ENCODE results near the gene TAS1R3.

Gene TAS1R3

DNA sequence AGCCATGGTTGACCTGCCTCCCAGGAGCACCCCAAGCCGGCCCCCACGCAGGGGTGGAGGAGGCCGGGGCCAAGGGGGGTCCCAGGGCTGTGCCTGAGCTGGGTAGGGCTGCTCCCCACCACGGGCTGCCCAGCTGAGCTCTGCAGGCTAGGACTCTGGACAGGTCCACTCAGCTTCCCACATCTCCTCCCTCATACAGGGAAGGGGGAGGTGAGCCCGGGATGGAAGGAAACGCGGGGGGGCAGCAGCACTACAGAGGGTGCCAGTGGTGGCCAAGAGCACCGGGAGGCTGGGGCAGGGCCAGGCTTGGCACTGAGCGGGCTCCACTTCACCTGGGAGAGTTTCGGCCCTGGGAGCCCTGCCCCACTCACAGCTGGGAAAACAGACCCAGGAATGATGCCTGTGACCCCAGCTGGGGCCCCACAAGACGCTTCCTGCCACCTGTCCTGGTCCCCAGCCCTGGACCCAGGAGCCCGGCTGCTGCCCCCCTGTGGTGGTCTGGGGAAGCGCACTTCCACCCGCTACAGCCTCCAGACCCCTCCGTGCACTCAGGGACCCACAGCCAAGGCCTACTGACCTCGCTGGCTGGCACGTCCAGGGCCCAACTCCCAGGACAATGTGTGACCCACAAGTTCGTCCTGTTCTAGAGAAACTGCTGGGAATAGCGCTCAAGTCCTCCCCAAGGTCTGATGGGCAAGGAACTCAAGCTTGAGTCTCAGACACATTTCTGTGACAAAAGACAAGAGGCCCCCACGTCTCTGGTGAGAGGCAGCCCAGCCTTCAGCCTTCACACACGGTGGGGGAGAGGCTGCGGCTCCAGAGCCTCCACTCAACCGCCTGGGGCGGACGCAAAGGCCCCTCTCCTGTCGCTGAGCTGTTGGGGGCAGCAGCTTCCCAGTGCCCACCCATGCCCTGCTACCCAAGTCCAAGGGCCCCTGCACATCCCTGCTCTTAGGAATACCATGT is 40.9 kb downstream of the TAS1R3 start:
- DNase-seq (ENCODE audit: low spot score): peak; percentile 75

DNA sequence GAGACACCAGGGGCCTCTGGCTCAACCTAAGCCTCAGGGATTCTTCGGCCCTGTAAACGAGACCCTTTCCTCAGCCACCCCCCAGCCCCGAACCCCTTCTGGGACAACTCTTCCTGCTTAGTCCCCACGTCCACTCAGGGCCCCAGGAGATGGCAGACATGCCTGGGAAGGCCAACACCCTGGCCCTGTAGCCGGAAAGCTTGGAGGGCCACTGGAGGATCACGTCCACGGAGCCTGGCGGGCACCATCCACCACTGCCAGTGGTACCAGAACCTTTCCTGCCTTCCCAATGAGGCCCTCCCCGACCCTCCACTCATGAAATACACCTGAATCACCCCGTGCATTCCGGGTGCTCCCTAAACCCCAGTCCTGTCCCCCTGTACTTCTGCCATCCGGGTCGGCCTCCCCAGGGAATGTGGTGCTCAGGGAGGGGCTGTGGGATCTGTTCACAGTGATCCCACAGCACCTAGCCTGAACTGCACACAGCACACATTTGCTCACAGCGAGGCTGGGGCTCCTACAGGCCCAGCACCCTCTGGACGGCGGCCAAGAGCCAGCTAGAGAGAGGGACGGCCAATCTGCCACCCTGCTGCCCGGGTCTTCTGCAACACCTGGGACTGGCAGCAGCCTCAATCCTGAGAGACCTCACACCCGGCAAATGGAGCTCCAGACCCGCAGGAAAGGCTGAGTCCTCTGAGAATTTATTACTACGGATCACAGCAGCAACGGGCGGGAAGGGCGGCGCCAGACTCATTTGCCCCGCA is 42.2 kb downstream of the TAS1R3 start:
- no peak for DNase-seq (ENCODE audit: low spot score)

DNA sequence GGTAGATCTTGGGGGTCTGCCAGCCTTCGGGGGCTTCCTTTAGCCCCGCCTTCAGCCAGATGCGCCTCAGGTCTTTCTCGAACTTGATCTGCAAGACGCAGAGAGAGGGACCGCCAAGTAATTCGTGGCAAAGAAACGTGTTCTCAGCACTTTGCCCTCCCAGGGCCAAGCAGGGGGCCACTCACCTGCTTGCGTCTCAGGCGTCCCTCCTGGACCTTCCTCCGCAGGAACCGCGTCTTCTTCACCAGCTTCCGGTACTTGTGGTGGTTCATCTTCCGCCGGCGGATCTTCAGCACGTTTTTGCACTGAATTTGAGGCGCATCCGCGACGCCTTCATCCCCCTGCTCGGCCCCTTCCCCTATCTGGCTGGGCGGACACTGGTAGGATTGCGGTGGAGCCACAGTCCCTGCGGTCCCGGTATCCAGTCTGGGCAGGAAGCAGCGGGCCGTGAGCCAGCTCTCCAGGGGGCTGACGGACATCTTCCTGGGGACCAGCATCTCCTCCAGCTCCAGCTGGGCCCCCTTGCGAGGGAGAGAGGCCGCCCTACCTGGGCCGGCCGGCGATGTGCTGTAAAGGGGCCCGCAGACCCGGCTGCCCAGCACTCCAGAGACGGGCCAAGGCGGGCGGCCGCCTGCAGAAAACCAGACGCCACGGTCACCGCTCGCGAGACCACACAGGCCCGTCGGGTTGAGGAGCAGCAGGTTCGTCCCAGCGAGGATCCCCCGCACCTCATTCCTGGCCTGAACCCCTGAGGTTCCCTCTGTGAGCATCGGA is 42.9 kb downstream of the TAS1R3 start:
- DNase-seq (ENCODE audit: low spot score): no peak

DNA sequence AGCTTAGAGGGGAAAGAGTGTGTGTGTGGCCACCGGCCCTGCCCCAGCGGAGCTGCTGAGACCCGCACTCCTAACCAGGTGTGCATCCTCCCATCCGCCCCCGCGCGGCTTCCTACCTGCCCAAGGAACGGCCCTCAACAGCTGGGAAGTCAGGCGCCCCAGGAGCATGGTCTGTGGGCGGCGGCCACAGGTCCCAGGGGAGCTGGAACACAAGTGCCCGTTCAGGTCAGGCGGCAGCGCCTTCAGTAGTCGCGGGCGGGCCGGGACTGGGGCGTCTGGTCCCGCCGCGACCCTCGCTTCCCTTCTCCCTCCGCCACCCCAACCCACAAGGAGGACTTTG is 43.5 kb downstream of the TAS1R3 start:
- DNase-seq (ENCODE audit: low spot score): no peak

DNA sequence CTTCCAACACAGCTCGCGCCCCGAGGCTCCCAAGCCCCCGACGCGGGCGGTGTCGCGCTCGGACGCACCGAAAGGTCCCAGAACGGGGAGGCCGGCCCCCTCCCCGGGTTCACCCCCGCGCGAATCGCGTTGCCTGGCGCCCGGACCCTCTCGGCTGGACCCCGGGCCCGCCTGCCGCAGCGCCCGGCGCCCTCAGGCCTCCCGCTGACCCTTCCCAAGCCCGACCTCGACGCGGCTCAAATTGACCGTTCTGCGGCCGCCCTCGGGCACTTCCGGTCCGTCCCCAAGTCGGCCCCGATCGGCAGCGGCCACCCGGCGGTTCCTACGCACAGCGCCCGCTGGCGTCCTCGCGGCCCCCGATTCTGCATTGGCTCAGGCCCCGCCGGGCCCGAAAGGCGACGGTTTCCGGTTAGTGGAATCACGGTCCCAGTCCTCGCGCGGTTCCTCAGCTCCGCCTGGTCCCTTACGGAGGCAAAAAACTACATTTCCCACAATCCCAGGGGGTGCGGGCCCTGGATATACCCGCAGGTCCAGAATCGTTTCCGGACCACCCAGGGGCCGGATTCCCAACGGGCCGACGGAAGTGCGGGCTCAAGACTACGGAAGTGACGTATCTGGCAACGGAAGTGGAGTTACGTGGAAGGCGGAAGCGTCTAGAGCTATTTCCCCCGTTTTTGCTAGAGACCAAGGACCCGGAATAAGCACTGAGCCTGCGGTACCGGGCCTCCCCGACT is 44.0 kb downstream of the TAS1R3 start, which contains the start of gene AURKAIP1:
TSS of gene AURKAIP1 (minus strand) at position 279 of the 734 bp plus-strand sequence. CDS start 451 bp downstream, outside the sequence.
- peak; percentile 99 for DNase-seq (ENCODE audit: low spot score)

DNA sequence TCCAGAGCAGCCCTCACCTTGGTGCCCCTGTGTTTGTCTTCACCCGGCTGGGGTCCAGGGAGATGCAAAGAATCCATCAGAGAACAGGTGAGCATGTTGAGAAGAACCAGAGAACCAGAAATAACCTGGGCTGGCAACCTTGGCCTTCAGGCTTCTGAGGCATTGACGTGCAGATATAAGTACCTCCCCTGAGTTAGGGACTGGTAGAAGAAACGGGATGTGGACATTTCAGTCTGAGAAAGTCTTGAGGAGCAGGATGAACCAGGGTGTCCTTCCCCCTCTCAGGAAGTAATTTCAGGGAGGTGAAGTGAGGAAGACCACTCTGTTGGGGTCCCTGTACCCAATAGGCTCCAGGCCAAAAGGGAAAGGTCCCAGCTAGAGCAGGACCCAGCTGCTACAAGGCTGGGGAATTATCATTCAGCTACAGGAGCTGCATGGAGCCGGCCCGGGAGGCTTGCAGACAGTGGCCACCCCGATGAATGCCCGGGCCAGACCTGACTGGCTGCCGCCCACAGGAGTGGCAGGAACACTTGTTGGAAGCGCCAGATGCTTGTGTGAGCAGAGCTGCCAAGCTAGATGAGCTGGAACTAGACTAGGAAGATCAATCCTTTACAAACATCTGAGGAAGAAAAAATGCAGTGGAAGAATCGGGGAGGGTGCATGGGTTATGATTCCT is 45.6 kb downstream of the TAS1R3 start:
- no peak for DNase-seq (ENCODE audit: low spot score)

DNA sequence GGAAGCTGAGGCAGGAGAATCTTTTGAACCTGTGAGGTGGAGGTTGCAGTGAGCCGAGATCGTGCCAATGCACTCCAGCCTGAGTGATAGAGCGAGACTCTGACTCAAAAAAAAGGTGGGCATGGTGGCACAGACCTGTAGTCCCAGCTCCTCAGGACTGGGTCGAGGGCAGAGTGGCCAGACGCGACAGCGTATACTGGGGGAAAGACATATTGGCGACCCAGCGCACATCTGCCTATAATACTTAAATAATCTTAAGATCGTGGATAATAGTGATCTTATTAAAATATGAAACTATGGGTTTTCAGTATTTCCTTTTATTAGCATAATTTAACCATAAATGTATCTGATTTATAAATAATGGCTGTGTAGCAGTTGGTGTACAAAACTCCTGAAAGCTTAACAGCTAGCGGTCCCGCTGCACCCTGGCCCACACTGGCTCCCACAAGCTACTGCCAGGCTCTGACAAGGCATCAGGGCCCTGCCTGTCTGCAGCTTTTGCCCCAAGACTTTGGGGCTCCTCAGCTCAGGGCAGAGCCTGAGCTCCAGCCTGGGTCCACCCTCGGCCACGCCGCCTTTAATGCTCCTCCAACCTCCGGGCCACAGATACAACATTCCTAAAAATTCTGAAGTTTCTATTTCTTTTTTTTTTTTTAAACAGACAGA is 46.6 kb downstream of the TAS1R3 start:
- no peak for DNase-seq (ENCODE audit: low spot score)

DNA sequence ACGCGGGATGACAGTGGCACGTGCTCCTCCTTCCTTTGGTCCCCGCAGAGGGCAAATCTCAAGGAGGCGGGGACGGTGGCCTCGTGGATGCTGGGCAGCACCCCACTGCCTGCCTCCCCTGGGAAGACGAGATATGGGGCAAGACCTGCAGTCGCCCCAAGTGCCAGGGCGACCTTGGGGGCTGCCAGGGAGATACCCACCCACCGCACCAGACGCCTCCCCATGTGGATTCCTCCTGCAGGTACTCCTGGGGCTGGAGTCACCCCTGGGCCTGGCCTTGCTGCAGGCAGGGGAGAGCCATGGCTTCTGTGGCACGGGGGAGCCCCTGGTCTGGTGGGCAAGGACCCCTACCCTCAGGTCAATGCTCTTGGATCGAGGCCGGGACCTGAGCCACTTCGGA is 49.8 kb downstream of the TAS1R3 start:
- DNase-seq (ENCODE audit: low spot score): no peak

DNA sequence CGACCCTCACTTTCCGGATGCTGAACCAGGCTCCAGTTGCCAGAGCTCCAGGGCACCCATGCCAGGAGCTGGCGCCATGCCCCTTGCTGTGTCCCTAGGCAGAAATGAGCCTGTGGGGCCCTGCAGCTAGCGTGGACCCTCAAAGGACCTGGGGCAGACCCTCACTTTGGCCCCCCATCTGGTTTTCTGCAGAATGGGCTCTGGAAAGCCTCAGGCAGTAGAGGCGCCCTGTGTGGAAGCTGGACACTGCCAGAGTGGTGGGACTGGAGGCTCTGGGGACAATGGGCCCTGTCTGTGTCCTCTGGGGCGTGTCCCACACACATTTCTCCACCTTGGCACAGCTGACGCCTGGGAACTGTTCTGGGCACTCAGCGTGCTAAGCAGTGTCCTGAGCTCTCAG is 50.2 kb downstream of the TAS1R3 start:
- no peak for DNase-seq (ENCODE audit: low spot score)
